Measurements from ENCODE around the gene GGCX. TPM values are rescaled to one million over a fixed set of nuclear protein-coding genes. Genes with fewer than 3 reads are reported as not detected.

Gene GGCX
- total and polyA plus RNA-seq, 2 of the 13 experiments (the other 11 are each of a cell fraction or from before 2014, with no cell fraction given) = 72.5 to 103 TPM

DNA sequence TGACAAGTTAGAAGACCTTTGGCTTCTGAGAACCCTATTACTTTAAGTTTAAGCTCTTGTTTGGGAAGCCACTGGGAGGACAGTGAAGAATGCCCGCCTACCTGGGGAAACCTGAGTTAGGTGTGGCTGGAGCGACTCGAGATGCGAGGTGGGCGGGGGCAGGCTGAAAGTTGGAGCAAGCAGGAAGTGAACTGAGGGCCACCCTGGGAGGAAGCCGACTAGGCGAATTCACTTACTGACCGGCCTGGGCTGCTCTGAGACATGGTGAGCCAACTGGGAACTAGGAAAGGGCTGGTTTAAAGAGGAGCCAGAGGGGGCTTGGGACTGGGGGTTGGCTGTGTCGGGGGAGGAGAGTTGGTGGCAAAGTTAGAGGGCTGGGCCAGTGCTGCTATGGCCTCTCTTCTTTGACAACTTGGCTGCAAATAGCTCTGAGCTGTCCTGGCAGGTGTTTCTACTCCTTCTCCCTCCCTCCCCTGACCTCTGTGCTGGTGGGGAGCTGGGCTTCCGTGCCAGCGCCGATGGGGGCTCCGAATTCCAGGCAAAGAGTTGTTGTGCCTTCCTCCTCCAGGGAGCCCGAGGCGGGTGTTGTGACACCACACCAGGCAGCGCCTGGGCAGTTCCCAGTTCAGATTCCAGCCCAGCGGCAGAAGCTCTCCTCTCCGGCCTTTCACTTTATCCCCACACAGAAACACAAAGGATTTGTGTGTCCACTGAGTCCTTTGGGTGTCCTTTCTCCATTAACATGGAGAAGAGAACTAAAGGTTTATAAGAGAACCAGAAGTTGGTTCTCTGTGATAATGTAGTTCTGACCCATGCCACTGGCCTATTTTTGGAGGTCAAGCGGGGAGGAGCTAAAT is 16.3 kb upstream of the GGCX start, which contains the start of gene VAMP8 (continued):
- TF ChIP-seq ZNF83 (CRISPR knock-in tag; IDR thresholded peaks at IDR 0.05; ENCODE audit: borderline replicate concordance) = 0 out of 2 replicates have a peak, but pooled peaks have one; percentile 19
- TF ChIP-seq PHF8 (CRISPR knock-in tag; IDR thresholded peaks at IDR 0.05) = peak; percentile 58
- TF ChIP-seq ZNF276 (CRISPR knock-in tag; IDR thresholded peaks at IDR 0.05; ENCODE audit: low read depth) = no peak
- TF ChIP-seq ZNF572 (CRISPR knock-in tag; IDR thresholded peaks at IDR 0.05) = no peak
- TF ChIP-seq NFE2L2 (IDR thresholded peaks at IDR 0.05; ENCODE audit: low read length) = no peak
- no peak for TF ChIP-seq AGO2 (optimal IDR thresholded peaks at IDR 0.05; ENCODE audit: low read depth, low read length)
- no peak for TF ChIP-seq RNF2 (conservative IDR thresholded peaks at IDR 0.05; ENCODE audit: low read depth)
- peak; percentile 15 for TF ChIP-seq JARID2 (CRISPR knock-in tag; IDR thresholded peaks at IDR 0.05; ENCODE audit: insufficient replicate concordance)
- TF ChIP-seq ZFAT (CRISPR knock-in tag; conservative IDR thresholded peaks at IDR 0.05) = no peak
- TF ChIP-seq ARID5B (CRISPR knock-in tag; IDR thresholded peaks at IDR 0.05) = no peak
- no peak for TF ChIP-seq RFXANK (CRISPR knock-in tag; IDR thresholded peaks at IDR 0.05)
- TF ChIP-seq ZNF703 (CRISPR knock-in tag; IDR thresholded peaks at IDR 0.05; ENCODE audit: borderline replicate concordance) = no peak
- no peak for TF ChIP-seq SMAD1 (CRISPR knock-in tag; IDR thresholded peaks at IDR 0.05; ENCODE audit: borderline replicate concordance, low read depth)
- 0 out of 2 replicates have a peak, but pooled peaks have one; percentile 70 for TF ChIP-seq ZNF280B (CRISPR knock-in tag; IDR thresholded peaks at IDR 0.05; ENCODE audit: borderline replicate concordance)
- no peak for TF ChIP-seq PBX3 (CRISPR knock-in tag; IDR thresholded peaks at IDR 0.05; ENCODE audit: borderline replicate concordance)
- no peak for TF ChIP-seq ZNF468 (CRISPR knock-in tag; IDR thresholded peaks at IDR 0.05)
- no peak for TF ChIP-seq KAT2B (IDR thresholded peaks at IDR 0.05; ENCODE audit: borderline replicate concordance, low read depth, low read length)
- peak; percentile 75 for TF ChIP-seq ELF1 (CRISPR knock-in tag; IDR thresholded peaks at IDR 0.05)
- TF ChIP-seq, protein P1, sequence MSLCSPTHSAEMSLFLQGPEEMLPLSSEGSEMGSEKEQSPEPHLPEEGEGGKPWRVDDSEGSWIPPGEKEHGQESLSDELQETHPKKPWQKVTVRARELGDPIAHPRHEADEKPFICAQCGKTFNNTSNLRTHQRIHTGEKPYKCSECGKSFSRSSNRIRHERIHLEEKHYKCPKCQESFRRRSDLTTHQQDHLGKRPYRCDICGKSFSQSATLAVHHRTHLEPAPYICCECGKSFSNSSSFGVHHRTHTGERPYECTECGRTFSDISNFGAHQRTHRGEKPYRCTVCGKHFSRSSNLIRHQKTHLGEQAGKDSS (CRISPR knock-in tag; IDR thresholded peaks at IDR 0.05; ENCODE audit: borderline replicate concordance, low read depth) = no peak; the same call in 1 of the 2 replicates

Data from HepG2 (cell line).